BJ (cell line): ENCODE data around the gene RUSC1. TPM values are rescaled to one million over a fixed set of nuclear protein-coding genes. Genes with fewer than 3 reads are reported as not detected.

Experiments
- CTCF ChIA-PET: fragments of 350-600 bp; formaldehyde crosslinking; extraction: SDS; loops from one replicate; lab custom pipeline; 2021; ENCODE audit warnings: antibody characterized with exemption, inconsistent platforms; lab: Yijun Ruan, JAX
- POLR2A ChIA-PET: fragments of 300-600 bp; sonication (Branson Sonifier 250); formaldehyde crosslinking; extraction: SDS; loops from one replicate; lab custom pipeline; 2021; ENCODE audit warnings: antibody characterized with exemption; lab: Charles Lee
- DNase-seq: peaks from one replicate; pipeline ENCODE4 v3.0.0-alpha.2; 2011; ENCODE audit warnings: low read depth
- H3K27me3 ChIP-seq: 2 replicates; pipeline ENCODE4 v1.6.0; 2011; ENCODE audit warnings: low read length; ENCODE audit not compliant: control insufficient read depth, insufficient read depth
- H3K36me3 ChIP-seq: 2 replicates; pipeline ENCODE4 v1.5.1; 2011; ENCODE audit warnings: low read length; ENCODE audit not compliant: control insufficient read depth, insufficient read depth
- H3K4me3 ChIP-seq: 2 replicates; pipeline ENCODE4 v1.5.1; 2011; ENCODE audit warnings: low read depth, mild to moderate bottlenecking, control low read depth, low read length
- CTCF ChIP-seq: IDR thresholded peaks from 2 replicates; pipeline ENCODE4 v1.5.1; 2011; ENCODE audit warnings: low read depth, mild to moderate bottlenecking, control low read depth, inconsistent platforms, low read length, moderate library complexity; ENCODE audit not compliant: insufficient read depth
- polyA plus RNA-seq: library from polyadenylated mRNA; depleted of rRNA; stranded (reverse); fragments of >200 nt; gene quantifications from 2 replicates; pipeline ENCODE4 v1.2.3, GENCODE V29; 2011

RUSC1 gene
- polyA plus RNA-seq, 1 experiment: 34.1 TPM

GRCh38 chr1:155297384-155297783 is 23.3 kb upstream of the RUSC1 start:
- Histone ChIP-seq H3K36me3 (no peaks in the 10 kb centered on the region), H3K4me3 (no peak overlapping the region), H3K27me3 (peaks cover 36% of the 10 kb centered on the region)
- DNase-seq: no peak
- POLR2A ChIA-PET: no interaction called here
- CTCF ChIA-PET: interaction anchor here (1.1 to 1.6 kb wide), 2 partner anchors 18 to 26 kb away, joined by 3 to 5 read pairs; no protein-coding TSS in a partner anchor
- TF ChIP-seq CTCF: no peak

GRCh38 chr1:155300024-155300423 is 20.7 kb upstream of the RUSC1 start:
- TF ChIP-seq CTCF: no peak
- Histone ChIP-seq H3K36me3 (no peaks in the 10 kb centered on the region), H3K4me3 (no peak overlapping the region), H3K27me3 (peaks cover 20% of the 10 kb centered on the region)
- DNase-seq: no peak
- CTCF ChIA-PET: interaction anchor here (1.0 to 2.2 kb wide), 4 partner anchors 22 to 81 kb away, joined by 3 to 10 read pairs (median 6); no protein-coding TSS in a partner anchor
- POLR2A ChIA-PET: no interaction called here

GRCh38 chr1:155300553-155301329 is 20.0 kb upstream of the RUSC1 start:
- no peak overlapping the region for H3K4me3 ChIP-seq
- ChIA-PET CTCF (interaction anchor here (1.0 to 2.2 kb wide), 4 partner anchors 22 to 80 kb away, joined by 3 to 10 read pairs (median 6); no protein-coding TSS in a partner anchor), POLR2A (no interaction called here)
- peaks cover 13% of the 10 kb centered on the region for H3K27me3 ChIP-seq
- no peak for DNase-seq
- TF ChIP-seq CTCF: no peak
- H3K36me3 ChIP-seq: no peaks in the 10 kb centered on the region

- CTCF ChIA-PET: interaction anchor here (2.2 kb wide), 1 partner anchor 51 kb away, joined by 10 read pairs; no protein-coding TSS in a partner anchor
- no peak for DNase-seq
- POLR2A ChIA-PET: no interaction called here
- TF ChIP-seq CTCF: no peak
- Histone ChIP-seq H3K36me3 (no peaks in the 10 kb centered on the region), H3K27me3 (peaks cover 7% of the 10 kb centered on the region), H3K4me3 (no peak within 1 kb of the TSS)
These were observed 19.3 kb upstream of the RUSC1 start, which contains the start of gene PKLR for GRCh38 chr1:155301342-155301841. PKLR (minus strand) TSS chr1:155301438; CDS start chr1:155301395, 43 bp downstream.

- no peaks in the 10 kb centered on the region for H3K36me3 ChIP-seq
- H3K4me3 ChIP-seq: no peak overlapping the region
- TF ChIP-seq CTCF: no peak
- H3K27me3 ChIP-seq: no peaks in the 10 kb centered on the region
- CTCF ChIA-PET: interaction anchor here (1.2 to 1.4 kb wide), 2 partner anchors 19 to 54 kb away, joined by 3 to 4 read pairs; no protein-coding TSS in a partner anchor
- POLR2A ChIA-PET: no interaction called here
- no peak for DNase-seq
These were observed 16.1 kb upstream of the RUSC1 start for GRCh38 chr1:155304558-155305063.
